Endothelial cell of umbilical vein (primary cell): ENCODE data around the gene COL1A1. TPM values are rescaled to one million over a fixed set of nuclear protein-coding genes. Genes with fewer than 3 reads are reported as not detected.

Source experiments
- BruUV-seq: library from RNA; stranded (reverse); fragments of 400-500 nt; replicated peaks from 2 replicates; lab custom pipeline; 2021; lab: Mats Ljungman, UMichigan
- CTCF ChIA-PET: fragments of 300-600, 350-600 bp; sonication (Branson Sonifier 250); formaldehyde crosslinking; loops from one replicate; lab custom pipeline; 2021; ENCODE audit warnings: antibody characterized with exemption, inconsistent platforms; lab: Charles Lee
- POLR2A ChIA-PET: fragments of 300-600, 350-600 bp; sonication (Branson Sonifier 250); formaldehyde crosslinking; loops from one replicate; lab custom pipeline; 2021; ENCODE audit warnings: antibody characterized with exemption, inconsistent platforms; lab: Charles Lee
- DNase-seq: peaks from one replicate; pipeline ENCODE4 v3.0.0-alpha.2; 2011; ENCODE audit warnings: low read depth, low spot score
- FAIRE-seq: peaks from 2 replicates; lab custom pipeline; 2011; peaks lifted over from hg19 to GRCh38; lab: Jason Lieb, UNC
- H2AFZ ChIP-seq: 2 replicates; pipeline ENCODE4 v1.6.0; 2012; ENCODE audit warnings: low read depth, low read length, control low read depth, inconsistent platforms
- H3K27ac ChIP-seq: 2 replicates; pipeline ENCODE4 v1.5.1; 2011; ENCODE audit warnings: low read depth, mild to moderate bottlenecking, control low read depth, low read length, moderate library complexity; ENCODE audit not compliant: insufficient read depth
- H3K27me3 ChIP-seq, 2 experiments: 2 replicates each; pipeline versions ENCODE4 v1.6.0 to v1.6.1; 2011; ENCODE audit warnings: low read length in 2 of 2, mixed read lengths in 1 of 2; ENCODE audit not compliant: control insufficient read depth in 2 of 2, insufficient read depth in 2 of 2
- H3K36me3 ChIP-seq, 2 experiments: 2 replicates in 1 of 2; 3 replicates in 1 of 2; pipeline ENCODE4 v1.5.1; 2011; ENCODE audit warnings: low read length in 2 of 2, mild to moderate bottlenecking in 1 of 2, moderate library complexity in 1 of 2; ENCODE audit not compliant: control insufficient read depth in 2 of 2, insufficient read depth in 2 of 2; ENCODE audit errors: extremely low read depth in 1 of 2
- H3K4me1 ChIP-seq: 3 replicates; pipeline ENCODE4 v1.5.1; 2011; ENCODE audit warnings: mild to moderate bottlenecking, low read length; ENCODE audit not compliant: control insufficient read depth, insufficient read depth; ENCODE audit errors: extremely low read depth
- H3K4me2 ChIP-seq: 2 replicates; pipeline ENCODE4 v1.6.1; 2011; ENCODE audit warnings: low read length, control low read depth, mixed read lengths; ENCODE audit not compliant: insufficient read depth
- H3K4me3 ChIP-seq, 3 experiments: fragments of 200-600 bp in 1 of 3; sonication (generic), shearing (Covaris generic) in 1 of 3; replicated peaks in 1 of 3; 2 replicates each; pipeline ENCODE4 v1.5.1; 2011 to 2016; ENCODE audit warnings: control low read depth in 3 of 3, low read length in 3 of 3, mild to moderate bottlenecking in 2 of 3, inconsistent platforms in 1 of 3, low read depth in 1 of 3, moderate library complexity in 1 of 3; ENCODE audit not compliant: insufficient read depth in 1 of 3
- H3K79me2 ChIP-seq: 2 replicates; pipeline ENCODE4 v1.6.0; 2012; ENCODE audit warnings: low read length, inconsistent platforms; ENCODE audit not compliant: control insufficient read depth, insufficient read depth
- H3K9ac ChIP-seq: replicated peaks from 2 replicates; pipeline ENCODE3; 2011; ENCODE audit warnings: low read length, control low read depth; ENCODE audit not compliant: insufficient read depth; ENCODE audit errors: extremely low read depth
- H3K9me1 ChIP-seq: replicated peaks from 3 replicates; pipeline ENCODE4 v1.6.0; 2011; ENCODE audit warnings: mild to moderate bottlenecking, low read length; ENCODE audit not compliant: control insufficient read depth, insufficient read depth; ENCODE audit errors: extremely low read depth
- H3K9me3 ChIP-seq: replicated peaks from 2 replicates; pipeline ENCODE4 v1.5.1; 2012; ENCODE audit warnings: low read length, inconsistent platforms; ENCODE audit not compliant: control insufficient read depth, insufficient read depth
- H4K20me1 ChIP-seq: replicated peaks from 2 replicates; pipeline ENCODE3; 2011; ENCODE audit warnings: mild to moderate bottlenecking, low read length; ENCODE audit not compliant: control insufficient read depth, insufficient read depth; ENCODE audit errors: extremely low read depth
- CTCF ChIP-seq, 2 donors: IDR thresholded peaks; 1 replicate in 1 of 2; 2 replicates in 1 of 2; pipeline ENCODE4 v1.5.1; 2011; ENCODE audit warnings: low read length in 2 of 2, mild to moderate bottlenecking in 2 of 2, moderate library complexity in 2 of 2, control low read depth in 1 of 2, inconsistent platforms in 1 of 2, low read depth in 1 of 2; ENCODE audit not compliant: insufficient read depth in 1 of 2; ENCODE audit errors: extremely low read depth in 1 of 2
- EZH2 ChIP-seq: IDR thresholded peaks from 2 replicates; pipeline ENCODE4 v1.6.1; 2012; ENCODE audit warnings: borderline replicate concordance, low read depth, mild to moderate bottlenecking, moderate library complexity, low read length, inconsistent platforms; ENCODE audit not compliant: severe bottlenecking
- FOS ChIP-seq: IDR thresholded peaks from 2 replicates; pipeline ENCODE4 v1.6.1; 2011; ENCODE audit warnings: mild to moderate bottlenecking, low read length, moderate library complexity, borderline replicate concordance; ENCODE audit not compliant: insufficient read depth
- GATA2 ChIP-seq: IDR thresholded peaks from 2 replicates; pipeline ENCODE4 v1.7.0; 2011; ENCODE audit warnings: low read depth, mild to moderate bottlenecking, moderate library complexity, mixed read lengths, low read length; ENCODE audit not compliant: insufficient read length, insufficient read depth
- JUN ChIP-seq: IDR thresholded peaks from 2 replicates; pipeline ENCODE4 v1.6.1; 2011; ENCODE audit warnings: borderline replicate concordance, low read depth; ENCODE audit not compliant: insufficient read length, insufficient read depth
- MAX ChIP-seq: IDR thresholded peaks from 2 replicates; pipeline ENCODE4 v1.6.1; 2011; ENCODE audit not compliant: insufficient read depth, insufficient read length
- MYC ChIP-seq: IDR thresholded peaks from one replicate; pipeline ENCODE4 v1.6.1; 2011; ENCODE audit warnings: mild to moderate bottlenecking, low read depth, low read length
- POLR2A ChIP-seq: IDR thresholded peaks from 2 replicates; pipeline ENCODE4 v1.6.1; 2012; ENCODE audit warnings: low read depth, mild to moderate bottlenecking, control low read depth, low read length
- dilution Hi-C: fragments of 300-500 bp; cut with MboI; formaldehyde crosslinking; loops from one replicate; pipeline ENCODE4 v1.15.0; 2019; ENCODE audit warnings: low sequenced_read_pairs; ENCODE audit not compliant: extremely low pct_ligation_motif_present
- intact Hi-C: fragments of 100-400 bp; cut with micrococcal nuclease; formaldehyde crosslinking; loops from one replicate; pipeline ENCODE4 v1.10.0; 2022
- polyA plus RNA-seq, 4 experiments: library from polyadenylated mRNA; depleted of rRNA in 3 of 4; stranded (reverse) in 3 of 4; unstranded in 1 of 4; fragments of >200 nt; gene quantifications; 2 replicates each; pipeline versions ENCODE4 v1.2.1 to v1.2.3, GENCODE V29; 2011 to 2012; ENCODE audit warnings: missing spikeins in 1 of 4
- total RNA-seq: library from RNA; stranded (reverse); gene quantifications from 2 replicates; pipeline ENCODE4 v1.2.3, GENCODE V29; 2021

The COL1A1 gene
- total and polyA plus RNA-seq, 2 donors (not counting 3 experiments of a cell fraction or from before 2014, with no cell fraction given), result 0.07 TPM

GRCh38 chr17:50139185-50139783 is 62.1 kb downstream of the COL1A1 start:
- no peaks in the 10 kb centered on the region for H3K27me3 ChIP-seq
- no peaks in the 10 kb centered on the region for H3K9me3 ChIP-seq
- DNase-seq (no peak), FAIRE-seq (no peak)
- H3K4me3 ChIP-seq, result no peak overlapping the region
- no peak overlapping the region for H2AFZ ChIP-seq
- TF ChIP-seq EZH2, result no peak
- TF ChIP-seq POLR2A, result no peak
- no peak for TF ChIP-seq JUN
- no peak for TF ChIP-seq MAX
- no peak for TF ChIP-seq CTCF (IDR thresholded peaks at IDR 0.05; ENCODE audit: extremely low read depth in 1 of 2, insufficient read depth in 1 of 2, low read depth in 1 of 2, low read length in 2 of 2)
- TF ChIP-seq GATA2, result no peak
- no peak for TF ChIP-seq MYC
- TF ChIP-seq FOS, result no peak
- ChIA-PET POLR2A (no interaction called here), CTCF (interaction anchor here (1.4 to 4.4 kb wide), 10 partner anchors 9 to 59 kb away, joined by 5 to 37 read pairs (median 15); partner anchors contain the start of genes PPP1R9B and SAMD14)
- H3K4me2 ChIP-seq, result no peak overlapping the region
- dilution Hi-C loops, result no loop called here
- H3K9me1 ChIP-seq, result no peaks in the 10 kb centered on the region
- H3K9ac ChIP-seq, result no peak overlapping the region
- H3K79me2 ChIP-seq, result peaks cover 20% of the 10 kb centered on the region
- no peak overlapping the region for H3K27ac ChIP-seq
- peaks cover 22 to 76% of the 10 kb centered on the region in 2 experiments for H3K36me3 ChIP-seq
- intact Hi-C loops, result no loop called here
- H4K20me1 ChIP-seq, result no peaks in the 10 kb centered on the region
- H3K4me1 ChIP-seq, result peaks cover 32% of the 10 kb centered on the region
- BruUV-seq, result no TSS peak
